GM21576 (cell line): ENCODE data around the gene UPF1.

Source experiments
- ATAC-seq: cut with Tn5 transposase; IDR thresholded peaks from one replicate; pipeline ENCODE4 v1.9.1; 2021; ENCODE audit warnings: mild to moderate bottlenecking, moderate library complexity; ENCODE audit not compliant: unreplicated experiment

The UPF1 gene

DNA sequence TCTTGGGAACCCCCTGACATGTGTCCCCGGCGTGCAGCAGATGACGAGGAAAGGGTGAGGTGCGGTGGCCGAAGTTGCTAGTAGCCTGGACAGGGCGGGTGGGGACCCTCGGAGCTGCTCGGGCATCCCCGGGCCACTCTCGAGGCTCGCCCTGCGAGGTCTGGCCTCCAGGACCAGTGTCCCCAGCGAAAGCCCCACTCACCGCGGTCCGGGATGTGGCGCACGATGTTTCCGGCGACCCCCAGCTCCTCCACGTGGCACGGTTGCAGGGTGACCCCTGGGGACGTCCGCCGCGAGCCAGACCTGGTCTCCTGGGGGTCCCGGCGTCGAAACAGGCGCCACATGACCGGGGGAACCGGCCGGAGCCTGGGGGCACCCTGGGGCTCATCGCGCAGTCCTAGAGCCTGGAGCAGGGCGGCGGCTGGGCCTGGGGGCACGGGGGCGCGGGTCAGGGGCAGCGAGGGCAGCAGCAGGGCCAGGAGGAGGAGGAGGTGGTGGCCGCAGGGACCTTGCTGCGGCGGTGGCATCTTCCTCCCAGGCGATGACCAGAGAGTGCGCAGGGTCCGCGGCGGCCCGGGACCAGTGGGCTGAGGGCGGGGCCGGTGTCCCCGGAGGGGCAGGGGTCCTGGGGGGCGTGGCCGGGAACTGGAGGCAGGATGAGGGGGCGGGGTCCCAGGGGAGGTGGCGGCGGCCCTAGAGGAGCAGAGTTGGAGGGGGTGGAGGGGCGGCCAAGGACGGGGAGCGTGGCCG lies 38.2 kb downstream of the UPF1 start:
- ATAC-seq = no peak

DNA sequence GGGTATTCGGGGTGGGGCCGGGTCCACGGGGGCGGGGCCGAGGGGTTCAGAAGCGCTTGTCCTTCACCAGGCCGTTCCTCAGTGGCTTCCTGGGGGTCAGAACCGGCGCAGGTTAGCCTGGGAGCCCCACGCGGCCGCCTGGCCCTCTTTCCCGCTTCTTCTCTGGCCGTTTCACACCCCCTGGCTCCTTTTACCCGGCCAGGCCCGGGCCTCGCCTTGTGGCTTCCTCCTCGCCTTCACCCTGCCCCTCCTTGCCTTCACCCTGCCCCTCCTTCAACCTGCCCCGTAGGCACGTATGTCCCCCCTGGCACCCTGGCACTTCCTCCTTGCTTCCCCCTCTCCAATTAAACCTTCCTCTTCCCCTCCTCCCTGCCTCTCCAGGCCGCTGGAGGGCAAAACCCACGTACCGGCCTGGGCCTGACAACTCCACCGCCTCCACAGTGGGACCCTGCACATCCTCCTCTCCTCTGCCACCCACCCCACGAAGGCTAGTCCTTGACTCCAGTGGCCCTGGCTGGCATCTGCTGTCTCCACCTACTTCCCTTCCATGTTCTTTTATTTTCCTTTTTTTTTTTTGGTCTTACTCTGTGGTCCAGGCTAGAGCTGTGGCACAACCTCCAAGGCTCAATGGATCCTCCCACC lies 38.9 kb downstream of the UPF1 start:
- ATAC-seq = no peak

DNA sequence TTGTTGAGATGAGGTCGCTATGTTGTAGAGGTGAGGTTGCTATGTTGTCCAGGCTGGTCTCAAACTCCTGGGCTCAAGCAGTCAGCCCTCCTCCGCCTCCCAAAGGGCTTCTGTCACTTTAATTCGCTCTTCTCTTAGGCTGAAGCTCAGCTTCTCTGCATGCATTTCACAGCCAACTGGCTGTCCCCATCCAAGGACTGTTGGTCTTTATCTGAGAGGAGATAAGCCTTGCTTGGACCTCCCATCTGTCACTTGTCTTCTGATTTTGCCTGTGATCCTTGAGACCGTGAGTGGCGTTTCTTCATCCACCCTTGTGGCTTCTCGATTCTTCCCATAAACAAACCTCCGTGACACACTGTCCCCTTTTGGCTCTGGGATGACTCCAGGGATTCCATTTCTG lies 39.8 kb downstream of the UPF1 start:
- ATAC-seq = no peak

DNA sequence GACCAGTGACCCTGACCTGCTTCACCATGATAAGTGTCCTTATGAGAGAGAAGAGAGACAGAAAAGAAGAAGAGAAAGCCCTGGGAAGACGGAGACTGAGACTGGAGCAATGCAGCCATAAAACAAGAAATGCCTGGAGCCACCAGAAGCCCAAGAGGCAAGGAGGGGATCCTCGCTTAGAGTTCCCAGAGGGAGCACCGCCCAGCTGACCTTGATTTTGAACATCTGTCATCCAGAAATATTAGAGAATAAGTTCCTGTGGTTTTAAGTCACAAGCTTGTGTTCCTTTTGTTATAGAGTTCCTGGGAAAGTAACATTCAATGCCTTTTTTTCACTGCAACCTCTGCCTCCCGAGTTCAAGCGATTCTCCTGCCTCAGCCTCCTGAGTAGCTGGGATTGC lies 44.0 kb downstream of the UPF1 start:
- no peak for ATAC-seq

DNA sequence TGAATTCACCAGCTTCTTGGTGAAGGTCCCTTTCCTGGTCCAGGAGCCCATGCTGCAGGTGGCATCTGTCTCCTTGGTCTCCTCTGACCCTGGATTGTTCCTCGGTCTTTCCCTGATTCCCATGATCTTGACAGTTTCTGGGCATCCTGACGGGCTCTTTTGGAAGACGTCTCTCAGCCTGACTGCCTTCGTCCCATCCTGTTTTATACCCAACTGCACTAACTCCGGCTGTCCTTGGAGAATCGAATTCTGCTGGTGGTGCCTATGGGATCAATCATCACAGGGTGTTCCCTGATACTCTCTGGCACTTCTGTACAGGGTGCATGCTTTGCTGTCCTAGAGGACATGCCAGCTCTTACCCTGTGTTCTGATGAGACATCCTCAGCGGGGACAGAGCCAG lies 45.1 kb downstream of the UPF1 start:
- ATAC-seq = no peak

DNA sequence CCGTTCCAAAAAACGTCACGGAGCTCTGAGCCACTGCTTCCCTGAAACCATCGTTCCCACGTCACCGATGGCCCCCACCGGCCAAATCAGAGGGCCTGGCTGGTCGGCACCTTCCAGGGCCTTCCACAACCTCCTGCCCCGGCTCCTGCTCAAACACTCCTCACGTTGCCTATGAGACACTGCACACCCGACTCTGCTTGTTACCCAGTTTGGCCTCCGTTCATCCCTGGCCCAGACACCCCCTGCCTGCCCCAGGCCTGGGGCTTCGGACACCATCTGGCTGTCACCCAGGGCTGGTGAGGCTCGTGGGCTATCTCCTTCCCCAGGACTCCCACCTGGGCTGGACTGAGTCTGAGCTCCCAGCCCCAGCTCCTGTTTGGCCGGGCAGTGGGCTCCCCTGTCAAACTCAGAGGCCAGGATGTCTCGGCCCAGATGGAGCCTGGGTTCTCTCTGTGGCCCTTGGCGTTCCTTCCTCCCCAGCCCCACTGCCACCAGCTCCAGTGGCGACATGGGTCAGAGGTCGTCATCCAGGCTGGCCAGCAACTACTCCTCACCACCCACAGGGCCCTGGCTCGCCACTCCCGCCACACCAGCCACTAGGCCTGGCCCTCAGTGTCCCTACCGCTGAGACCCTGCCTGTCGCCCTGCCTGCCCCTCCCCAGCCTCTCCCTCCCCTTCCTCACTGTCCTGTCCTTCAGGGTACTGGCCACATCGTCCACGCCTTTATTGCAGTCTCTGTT lies 46.5 kb downstream of the UPF1 start:
- ATAC-seq = no peak

DNA sequence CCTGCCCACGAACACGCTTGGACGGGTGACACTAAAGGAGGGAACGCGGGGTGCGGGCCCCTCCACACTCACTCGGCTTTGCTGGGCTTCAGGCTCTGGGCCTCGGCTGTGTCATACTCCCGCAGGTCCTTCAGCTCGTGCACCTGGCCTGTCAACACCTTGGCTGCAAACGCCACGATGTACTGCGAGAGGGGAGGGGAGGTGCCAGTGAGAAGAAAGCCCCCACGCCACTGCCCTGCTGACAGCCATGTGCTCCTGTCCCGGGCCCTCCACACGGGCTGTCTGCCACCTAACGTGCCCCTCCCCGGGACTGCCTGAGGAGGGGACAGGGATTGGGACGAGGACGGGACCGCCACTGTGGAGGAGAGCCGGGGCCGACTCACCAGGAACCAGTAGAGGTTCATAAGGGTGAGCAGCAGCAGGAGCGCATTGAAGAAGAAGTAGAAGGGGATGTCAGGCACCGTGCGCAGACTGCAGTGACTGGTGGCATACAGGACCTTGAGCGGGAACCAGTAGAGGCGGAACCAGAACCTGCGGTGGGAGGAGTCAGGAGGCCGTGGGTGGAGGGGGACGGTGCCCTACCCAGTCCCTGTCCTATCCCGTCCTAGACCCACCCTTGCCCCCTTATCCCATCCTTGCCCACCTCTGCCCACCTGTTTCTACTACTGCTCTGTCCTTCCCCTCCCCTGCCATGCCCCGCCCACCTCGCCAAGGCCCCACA lies 47.3 kb downstream of the UPF1 start:
- ATAC-seq = no peak

GRCh38 chr19:18879579-18880373 lies 48.0 kb downstream of the UPF1 start:
- no peak for ATAC-seq

DNA sequence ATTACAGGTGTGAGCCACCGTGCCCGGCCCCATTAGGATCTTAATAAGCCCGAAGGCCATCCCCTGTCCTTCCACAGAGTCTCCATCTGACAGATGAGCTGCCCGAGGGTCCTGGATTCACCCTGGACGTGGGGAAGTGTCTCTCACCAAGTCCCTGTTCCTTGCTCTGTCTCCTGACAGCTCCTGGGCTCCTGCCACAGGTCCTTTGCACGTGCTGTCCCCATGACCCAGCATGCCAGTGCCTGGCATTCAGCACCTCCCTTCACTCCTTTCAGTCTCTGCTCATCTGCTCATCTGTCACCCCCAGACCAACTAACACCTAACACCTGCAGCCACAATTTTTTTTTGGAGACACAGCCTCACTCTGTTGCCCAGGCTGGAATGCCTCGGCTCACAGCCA lies 49.7 kb downstream of the UPF1 start:
- no peak for ATAC-seq

DNA sequence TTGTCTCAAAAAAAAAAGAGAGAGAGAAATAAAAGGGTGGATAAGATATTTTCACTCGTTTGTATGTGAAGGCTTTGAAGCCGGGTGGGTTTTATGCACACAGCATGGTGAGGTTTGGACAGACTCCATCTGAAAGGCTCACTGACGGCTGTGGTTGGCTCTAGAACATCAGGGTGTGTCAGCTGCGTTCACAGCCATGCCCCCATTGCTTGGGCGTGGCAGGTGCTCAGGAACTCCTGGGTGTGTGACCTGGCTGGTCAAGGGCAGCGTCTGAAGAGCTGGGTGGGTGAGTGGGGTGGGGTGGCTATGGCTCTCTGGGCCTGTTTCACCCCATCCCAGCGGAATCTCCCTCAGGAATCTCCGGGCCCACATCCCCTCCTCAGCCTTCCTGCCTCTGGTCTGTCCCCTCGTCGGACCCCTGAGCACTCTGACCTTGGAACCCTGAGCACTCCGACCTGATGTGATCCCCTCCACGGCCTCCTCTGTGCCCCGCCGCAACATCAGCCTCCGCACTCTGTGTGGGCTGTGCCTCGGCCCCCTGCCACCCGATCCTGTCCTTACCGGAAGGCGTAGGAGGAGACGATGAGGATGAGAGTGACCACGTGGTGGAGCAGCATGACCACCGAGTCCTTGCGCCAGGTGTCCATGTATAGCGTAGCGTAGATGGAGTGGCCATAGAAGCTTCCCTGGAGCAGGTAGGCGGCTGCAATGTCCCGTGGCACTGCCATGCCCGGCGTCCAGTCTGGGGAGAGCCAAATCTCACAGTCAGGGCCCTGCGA lies 52.0 kb downstream of the UPF1 start:
- ATAC-seq = no peak

DNA sequence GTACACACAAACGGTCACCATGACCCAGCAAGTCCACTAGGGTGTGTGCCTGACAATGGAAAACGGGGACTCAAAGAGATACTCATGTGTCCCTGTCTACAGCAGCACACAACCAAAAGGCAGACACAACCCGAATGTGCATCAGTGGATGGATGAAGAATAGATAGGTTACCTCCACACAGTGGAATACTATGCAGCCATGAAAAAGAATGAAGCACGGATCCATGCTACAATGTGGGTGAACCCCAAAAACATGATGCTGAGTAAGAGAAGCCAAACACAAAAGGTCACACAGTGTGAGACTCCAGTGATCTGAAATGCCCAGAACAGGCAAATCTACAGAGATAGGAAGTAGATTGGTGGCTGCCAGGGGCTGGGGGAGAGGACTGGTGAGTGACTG lies 55.2 kb downstream of the UPF1 start:
- no peak for ATAC-seq

DNA sequence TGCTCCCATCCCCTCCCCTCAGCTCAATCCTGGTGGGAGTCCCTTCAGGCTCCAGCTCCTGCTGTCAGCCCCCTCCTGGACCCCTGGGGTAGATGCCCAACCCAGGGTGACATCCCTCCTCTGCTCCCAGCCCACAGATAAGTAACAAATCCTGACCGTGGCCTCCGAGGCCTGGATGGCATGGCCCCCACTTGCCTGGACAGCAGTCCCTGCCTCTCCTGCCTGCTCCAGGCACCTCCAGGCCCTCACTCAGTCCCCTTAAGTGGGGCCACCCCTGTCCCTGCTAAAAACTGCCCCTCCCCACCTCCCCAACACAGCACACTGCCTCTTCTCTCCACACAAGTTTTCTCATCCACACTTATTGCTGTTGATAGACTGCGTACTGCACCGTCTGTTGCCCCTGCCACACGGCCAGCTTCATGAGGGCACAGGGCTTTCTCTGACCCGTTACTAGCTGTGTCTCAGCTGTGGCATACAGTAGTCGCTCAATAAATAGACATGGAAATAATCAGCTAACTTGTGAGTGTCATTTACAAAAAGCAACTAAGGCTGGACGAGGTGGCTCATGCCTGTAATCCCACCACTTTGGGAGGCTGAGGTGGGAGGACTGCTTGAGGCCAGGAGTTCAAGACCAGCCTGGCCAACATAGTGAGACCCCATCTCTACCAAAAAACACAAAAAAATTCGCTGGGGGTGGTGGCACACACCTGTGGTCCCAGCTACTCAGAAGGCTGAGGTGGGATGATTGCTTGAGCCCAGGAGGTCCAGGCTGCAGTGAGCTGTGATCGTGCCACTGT lies 58.4 kb downstream of the UPF1 start:
- no peak for ATAC-seq

- no peak for ATAC-seq
Measured at GRCh38 chr19:18893587-18894253, 62.0 kb downstream of the UPF1 start.

GRCh38 chr19:18894254-18895037 lies 62.7 kb downstream of the UPF1 start:
- no peak for ATAC-seq

- ATAC-seq = no peak
Measured at GRCh38 chr19:18895038-18895823, 63.5 kb downstream of the UPF1 start.

DNA sequence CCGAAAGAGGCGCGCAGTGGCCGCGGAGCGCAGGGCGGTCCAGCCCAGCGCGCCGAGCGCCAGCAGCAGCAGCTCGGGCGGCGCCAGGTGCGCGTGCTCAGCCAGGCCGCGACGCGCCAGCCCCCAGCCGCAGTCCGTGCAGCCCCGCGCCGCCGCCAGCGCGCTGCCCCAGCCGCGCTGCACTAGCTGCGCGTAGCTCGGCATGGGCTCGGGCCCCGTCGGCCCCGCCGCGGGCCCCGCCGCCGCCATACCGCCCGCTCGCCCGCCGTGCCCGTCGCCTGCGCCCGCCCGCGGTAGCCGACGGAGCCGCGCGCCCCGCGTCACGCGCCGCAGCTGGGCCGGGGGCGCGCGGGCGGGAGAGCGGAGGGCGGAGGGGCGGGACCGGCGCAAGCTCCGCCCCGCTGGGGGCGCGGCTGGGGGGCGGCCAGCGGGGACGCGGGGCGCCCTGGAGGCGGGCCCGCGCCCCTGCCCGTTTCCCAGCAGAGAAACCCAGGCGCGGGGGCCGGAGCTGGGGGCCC lies 64.1 kb downstream of the UPF1 start, which contains the start of gene CERS1:
Gene CERS1, minus strand, starts transcription at position 335 of the 518 bp plus-strand sequence. Its CDS starts 86 bp downstream, at position 249.
- no peak for ATAC-seq
